GM21529 (cell line): ENCODE data around the gene KCNT1.

Experiments used
- ATAC-seq: cut with Tn5 transposase; IDR thresholded peaks from one replicate; pipeline ENCODE4 v1.9.1; 2021; ENCODE audit not compliant: unreplicated experiment

Gene KCNT1

DNA sequence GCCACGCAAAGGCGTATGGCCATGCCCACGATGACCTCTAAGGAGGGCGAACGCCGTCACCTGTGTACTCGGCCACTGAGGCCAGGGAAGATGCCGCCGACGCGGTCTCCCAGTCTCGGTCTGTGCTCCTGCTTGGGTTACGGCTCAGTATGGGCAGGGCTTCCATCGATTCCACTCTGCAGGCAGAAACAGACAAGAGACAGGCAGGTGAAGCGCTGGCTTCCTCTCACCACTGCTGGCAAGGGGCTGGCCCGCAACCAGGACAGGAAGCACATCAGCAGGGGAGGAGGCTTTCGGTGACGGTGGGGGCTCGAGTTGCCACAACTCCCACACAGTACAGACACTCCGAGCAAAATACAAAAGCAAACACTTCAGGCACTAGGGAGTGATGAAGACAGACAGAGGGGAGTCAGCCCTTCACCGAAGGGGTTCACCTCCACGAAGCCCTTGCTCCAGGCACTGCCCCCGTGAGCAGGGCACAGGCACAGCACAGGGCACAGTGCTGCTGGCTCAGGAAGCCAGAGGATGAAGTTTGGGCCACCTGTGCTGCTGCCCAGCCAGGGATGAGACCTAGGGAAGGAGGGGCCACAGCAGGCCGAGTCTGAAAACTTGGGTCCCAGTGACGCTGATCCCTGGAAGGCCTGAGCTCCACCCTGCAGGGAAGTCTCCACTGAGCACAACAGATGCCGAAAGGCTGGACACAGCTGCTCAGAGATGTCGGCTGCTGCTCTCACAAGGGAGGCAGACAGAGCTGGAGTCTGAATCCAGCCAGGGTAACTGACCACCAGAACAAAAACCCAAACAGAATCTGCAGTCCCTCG lies 114.1 kb downstream of the KCNT1 start:
- ATAC-seq, result no peak

DNA sequence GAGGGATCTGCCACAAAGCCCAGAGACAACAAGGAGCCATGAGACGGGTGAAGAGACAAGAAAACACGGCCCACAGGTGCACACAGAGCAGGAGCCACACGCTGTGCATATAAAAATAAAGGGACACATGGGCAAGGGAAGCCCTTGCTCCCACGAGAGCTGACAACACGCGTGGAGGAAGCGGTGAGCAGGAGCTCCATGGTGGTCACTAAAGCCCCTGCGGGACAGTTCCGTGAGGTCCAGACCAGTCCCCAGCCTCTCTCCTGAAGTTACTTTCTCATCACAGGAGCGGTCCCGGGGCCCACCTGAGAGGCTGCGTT lies 114.6 kb downstream of the KCNT1 start:
- no peak for ATAC-seq

DNA sequence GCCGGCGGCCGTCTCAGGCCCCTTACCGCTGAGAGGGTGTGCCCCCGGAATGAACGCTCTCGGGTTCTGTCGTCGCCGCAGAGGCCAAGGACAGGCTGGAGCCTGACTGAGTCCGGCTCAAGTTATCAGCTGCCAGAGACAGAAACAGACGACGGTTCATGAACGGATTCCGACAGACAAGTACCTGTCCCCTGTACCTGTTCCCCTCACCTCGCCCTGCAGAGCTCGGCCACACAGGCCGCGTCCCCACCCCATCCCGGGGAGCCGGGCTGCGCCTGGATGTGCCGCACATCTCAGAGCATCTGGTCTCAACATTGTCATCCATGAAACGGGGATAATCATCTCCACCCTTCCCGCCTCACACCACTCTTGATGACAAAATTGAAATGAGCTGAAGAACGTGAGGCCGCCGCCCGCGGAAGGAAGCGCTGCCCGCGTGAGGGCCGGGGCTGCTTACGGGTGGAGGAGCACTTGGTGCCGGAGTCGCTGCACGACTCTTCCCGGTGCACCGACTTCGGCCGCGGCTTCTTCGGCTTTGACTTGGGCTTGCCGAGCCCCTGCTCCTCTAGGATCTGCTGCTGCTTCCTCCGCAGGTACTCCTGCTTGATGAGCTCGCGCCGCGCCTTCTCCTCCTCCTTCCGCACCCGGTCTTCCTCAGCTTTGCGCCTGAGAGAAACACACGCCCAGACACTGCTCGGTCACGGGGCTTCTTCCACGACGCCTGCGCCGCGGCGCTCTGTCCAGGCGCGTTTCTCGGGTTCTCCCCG lies 116.1 kb downstream of the KCNT1 start:
- no peak for ATAC-seq

GRCh38 chr9:135818718-135819475 lies 116.9 kb downstream of the KCNT1 start:
- ATAC-seq, result no peak

DNA sequence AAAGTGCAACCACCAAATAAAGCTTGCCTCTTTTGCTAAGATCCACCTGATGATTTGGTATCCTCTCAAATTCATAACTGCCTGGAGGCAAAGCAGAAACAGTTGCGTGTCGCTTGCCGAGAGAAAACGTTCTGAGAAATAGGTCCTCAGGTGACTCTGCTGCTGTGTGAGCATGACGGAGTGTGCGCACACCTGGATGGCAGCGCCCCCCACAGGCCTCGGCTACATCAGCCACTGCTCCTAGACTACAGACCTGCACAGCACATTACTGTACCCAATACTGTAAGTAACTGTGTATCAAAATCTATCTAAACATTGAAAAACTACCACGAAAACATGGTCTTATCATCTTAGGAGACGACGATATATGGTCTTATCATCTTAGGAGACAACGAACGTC lies 117.9 kb downstream of the KCNT1 start:
- no peak for ATAC-seq

GRCh38 chr9:135820661-135821060 lies 118.7 kb downstream of the KCNT1 start:
- no peak for ATAC-seq

DNA sequence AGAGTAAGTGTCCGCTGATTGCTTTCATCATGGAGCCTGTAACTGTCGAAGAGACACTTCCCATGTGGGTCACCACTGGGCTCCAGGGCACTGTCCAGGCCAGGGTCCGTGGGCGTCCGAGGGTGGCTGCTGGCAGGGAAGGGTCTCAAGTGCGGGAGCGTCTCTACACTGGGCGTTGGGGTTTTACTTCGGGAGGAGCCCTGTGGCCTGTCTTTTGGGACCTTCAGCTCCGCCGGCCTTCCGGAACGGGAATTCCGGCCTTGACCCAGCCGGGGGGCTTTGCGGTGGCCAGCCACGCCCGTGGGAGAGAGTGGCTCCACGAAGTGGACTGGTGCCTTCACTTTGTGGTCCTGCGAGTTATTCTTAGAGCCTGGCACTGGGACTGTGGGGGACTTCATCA lies 119.1 kb downstream of the KCNT1 start:
- ATAC-seq, result no peak

DNA sequence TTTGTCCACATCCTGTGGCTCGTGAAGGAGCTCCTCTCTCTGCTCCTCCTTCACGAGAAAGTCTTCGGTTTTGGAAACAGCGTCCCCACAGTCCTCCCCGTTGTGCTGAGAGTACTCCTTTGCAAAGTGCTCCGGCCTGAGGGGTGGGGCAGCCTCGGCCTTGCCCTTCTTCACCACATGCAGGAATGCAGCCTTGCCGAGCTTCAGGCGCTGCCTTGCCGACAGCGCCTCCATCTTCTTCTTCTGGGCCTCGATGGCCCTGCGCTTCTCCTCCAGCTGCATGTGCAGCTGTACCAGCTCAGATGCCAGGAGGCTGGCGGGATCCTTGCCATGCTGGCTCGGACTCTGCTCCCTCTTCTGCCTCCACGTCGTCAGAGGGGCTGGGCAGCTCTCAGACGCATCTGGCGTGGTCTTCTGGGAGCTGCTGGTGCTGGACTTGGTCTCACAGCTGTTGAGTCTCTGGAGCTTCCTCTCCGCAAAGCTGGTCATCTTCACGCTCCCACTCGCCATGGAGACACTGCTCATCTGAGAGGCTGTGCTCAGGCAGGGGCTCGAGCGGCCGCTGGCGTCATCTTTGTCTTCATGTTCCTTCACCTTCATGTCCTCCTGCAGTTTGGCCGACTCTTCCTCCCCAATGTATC lies 119.9 kb downstream of the KCNT1 start:
- no peak for ATAC-seq

DNA sequence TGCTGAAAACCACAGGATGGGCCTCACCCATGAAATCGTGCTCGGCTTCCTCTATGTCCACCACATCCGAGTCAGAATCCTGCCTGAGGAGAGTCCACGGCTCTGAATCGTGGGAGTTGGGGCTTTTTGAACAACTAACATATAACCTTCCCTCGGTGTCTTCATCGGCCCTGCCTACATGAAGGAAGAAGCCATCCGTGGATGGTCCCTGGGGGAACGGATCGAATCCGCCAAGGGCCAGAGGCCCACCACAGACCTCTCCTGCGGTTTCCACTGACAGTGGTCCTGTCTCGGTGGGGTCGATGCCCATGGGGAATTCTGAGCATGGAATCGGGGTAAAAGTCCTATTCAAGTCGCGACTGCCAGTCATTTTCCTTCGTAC lies 120.4 kb downstream of the KCNT1 start:
- ATAC-seq, result no peak

GRCh38 chr9:135823036-135823435 lies 121.1 kb downstream of the KCNT1 start:
- ATAC-seq, result no peak

GRCh38 chr9:135825435-135826187 lies 123.6 kb downstream of the KCNT1 start:
- ATAC-seq, result no peak

DNA sequence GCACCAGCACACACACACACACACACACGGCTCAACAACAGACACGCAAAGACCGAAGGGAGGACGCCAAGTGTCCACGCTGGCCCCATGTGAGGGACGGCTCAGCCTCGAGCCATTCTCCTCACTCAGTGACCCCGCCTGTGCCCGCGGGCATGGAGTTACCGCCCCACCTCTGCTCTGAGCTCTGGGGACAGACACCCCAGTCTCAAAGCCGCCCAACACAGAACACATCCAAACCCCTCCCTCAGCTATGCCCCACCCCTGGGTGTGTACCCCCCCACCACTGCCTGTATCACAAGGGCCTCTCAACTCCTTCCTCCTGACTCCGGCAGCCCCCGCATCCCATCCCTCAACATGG lies 124.2 kb downstream of the KCNT1 start:
- no peak for ATAC-seq

GRCh38 chr9:135827301-135827700 lies 125.3 kb downstream of the KCNT1 start:
- no peak for ATAC-seq

DNA sequence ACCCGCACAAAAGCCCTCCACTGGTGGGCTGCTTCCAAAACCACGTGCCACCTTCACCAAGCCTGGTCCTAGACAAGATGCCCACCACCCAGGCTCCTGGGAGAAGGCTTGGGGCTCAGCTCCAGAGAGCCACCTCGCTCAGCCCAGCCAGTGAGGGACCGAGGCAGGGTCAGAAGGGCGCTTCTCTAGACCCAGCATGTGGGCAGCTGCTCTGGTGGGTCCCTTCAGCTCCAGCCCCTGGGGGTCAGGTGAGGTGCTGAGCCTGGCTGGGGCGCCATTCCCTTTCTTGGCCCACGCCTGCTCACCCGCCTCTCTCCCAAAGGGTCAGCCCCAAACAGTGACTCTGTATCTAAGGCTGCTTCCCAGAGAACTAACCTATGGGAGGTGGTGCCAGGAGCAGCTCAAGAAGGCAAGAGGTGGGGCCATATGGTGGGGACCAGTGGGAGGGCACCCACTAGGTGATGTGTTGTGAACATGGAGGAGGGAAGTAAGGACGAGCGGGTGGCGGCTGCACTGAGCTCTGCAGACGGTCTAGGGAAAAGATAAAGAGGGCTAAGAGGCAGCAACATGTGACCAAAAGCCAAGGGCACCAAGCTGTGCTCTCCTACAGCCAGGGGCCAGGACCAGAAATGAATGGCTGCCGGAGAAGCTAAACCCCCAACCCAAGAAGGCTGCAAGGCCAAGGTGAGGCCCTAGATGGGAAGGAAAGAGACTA lies 126.0 kb downstream of the KCNT1 start:
- ATAC-seq, result no peak

- ATAC-seq, result no peak
Measured at GRCh38 chr9:135828656-135829055, 126.7 kb downstream of the KCNT1 start.

GRCh38 chr9:135830496-135830895 lies 128.5 kb downstream of the KCNT1 start:
- ATAC-seq, result no peak

DNA sequence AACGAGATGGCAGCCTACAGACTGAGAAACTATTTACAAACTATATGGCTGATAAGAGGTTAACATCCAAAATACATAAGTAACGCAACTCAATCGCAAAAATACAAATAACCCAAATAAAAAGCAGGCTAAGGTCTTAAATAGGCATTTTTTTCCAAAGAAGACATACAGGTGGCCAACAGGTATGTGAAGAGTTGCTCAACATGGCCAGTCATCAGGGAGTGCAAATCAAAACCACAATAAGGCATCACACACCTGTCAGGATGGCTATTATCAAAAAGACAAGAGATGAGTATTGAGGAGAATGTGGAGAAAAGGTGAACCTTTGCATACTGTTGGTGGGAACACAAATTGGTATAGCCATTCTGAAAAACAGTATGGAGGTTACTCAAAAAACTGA lies 131.9 kb downstream of the KCNT1 start:
- ATAC-seq, result no peak

DNA sequence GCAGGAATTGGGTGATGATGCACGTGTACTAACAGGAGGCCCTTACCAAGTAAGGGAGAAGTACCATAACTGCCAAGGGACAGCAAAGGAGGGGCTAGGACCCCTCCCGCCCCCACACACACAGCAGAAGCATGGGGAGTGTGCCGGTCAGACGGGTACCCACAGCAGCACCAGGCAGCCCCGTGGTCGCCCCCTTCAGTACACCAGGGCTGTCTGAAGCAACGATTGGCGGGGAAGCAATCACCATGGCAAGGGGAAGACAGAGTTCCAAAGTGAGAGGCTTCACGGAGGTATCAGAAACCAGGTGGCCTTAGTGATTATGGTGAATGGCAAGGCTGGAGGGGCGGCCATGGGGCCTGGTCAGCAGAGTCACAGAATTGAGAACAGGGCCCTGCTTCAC lies 133.1 kb downstream of the KCNT1 start:
- ATAC-seq, result no peak

DNA sequence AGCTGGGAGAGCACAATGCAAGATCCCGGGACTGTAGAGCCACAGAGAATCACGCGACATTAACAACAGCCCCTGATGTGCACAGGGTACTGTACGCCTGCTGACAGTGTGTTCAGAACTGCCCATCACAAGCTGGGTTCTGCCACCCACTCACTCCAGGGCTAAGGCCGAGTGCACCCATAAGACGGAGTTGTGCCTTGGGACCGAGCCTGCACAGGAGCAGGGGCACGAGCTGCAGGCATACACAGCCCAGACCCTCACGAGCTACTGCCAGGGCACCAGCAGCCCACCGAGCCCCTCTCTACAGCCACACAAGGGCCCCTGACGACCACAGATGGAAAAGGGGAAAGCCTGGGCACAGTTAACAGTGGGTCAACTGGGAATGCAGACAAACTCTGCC lies 137.5 kb downstream of the KCNT1 start:
- no peak for ATAC-seq

DNA sequence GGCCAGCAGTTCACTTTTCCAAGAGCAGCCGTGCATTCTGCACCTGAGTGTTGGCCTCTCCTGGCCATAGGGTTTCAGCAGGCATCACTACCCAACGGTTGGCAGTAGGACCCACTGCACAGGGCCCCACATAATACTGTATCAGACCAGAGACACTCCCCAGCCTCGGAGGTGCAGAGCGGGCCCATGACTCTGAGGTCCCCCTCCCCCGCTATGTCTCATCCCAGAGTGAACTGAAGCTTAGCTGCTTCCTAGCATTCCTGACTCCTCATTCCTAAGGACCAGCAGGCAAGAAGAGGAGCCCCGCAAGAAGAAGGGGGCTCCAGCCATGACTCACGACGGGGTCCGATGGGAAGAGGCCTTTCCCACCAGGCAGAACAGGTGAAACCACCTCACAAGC lies 138.1 kb downstream of the KCNT1 start:
- ATAC-seq, result no peak
